Neural cell (in vitro differentiated cells): ENCODE measurements around the gene CTXN1. TPM values are rescaled to one million over a fixed set of nuclear protein-coding genes. Genes with fewer than 3 reads are reported as not detected.

ENCODE experiments used
- H2AFZ ChIP-seq: fragments of 200-600, 300-800 bp; sonication (generic), shearing (Covaris generic); 2 replicates; pipeline ENCODE4 v1.6.0; 2014; ENCODE audit warnings: low read depth, mild to moderate bottlenecking, antibody characterized with exemption, low read length, moderate library complexity
- H3F3A ChIP-seq: fragments of 200-600 bp; shearing (Covaris generic); 2 replicates; pipeline ENCODE4 v1.6.1; 2016; ENCODE audit warnings: mild to moderate bottlenecking, moderate library complexity, mixed read lengths, antibody characterized with exemption, low read length; ENCODE audit not compliant: insufficient read depth, poor library complexity, severe bottlenecking
- H3K27ac ChIP-seq: fragments of 200-600, 300-800 bp; sonication (generic), shearing (Covaris generic); 2 replicates; pipeline ENCODE4 v1.5.1; 2014; ENCODE audit warnings: mild to moderate bottlenecking, low read length, moderate library complexity
- H3K27me3 ChIP-seq: fragments of 300-800, 200-600 bp; sonication (generic), shearing (Covaris generic); 2 replicates; pipeline ENCODE4 v1.6.0; 2014; ENCODE audit warnings: mild to moderate bottlenecking, low read depth, low read length, moderate library complexity; ENCODE audit not compliant: insufficient read depth
- H3K36me3 ChIP-seq: fragments of 300-800, 200-600 bp; sonication (generic), shearing (Covaris generic); 2 replicates; pipeline ENCODE4 v1.5.1; 2014; ENCODE audit warnings: mild to moderate bottlenecking, antibody characterized with exemption, low read length, moderate library complexity; ENCODE audit not compliant: insufficient read depth
- H3K4me2 ChIP-seq: fragments of 300-800, 200-600 bp; sonication (generic), shearing (Covaris generic); 2 replicates; pipeline ENCODE4 v1.6.0; 2014; ENCODE audit warnings: mild to moderate bottlenecking, low read length
- H3K4me3 ChIP-seq: fragments of 300-800, 200-600 bp; sonication (generic), shearing (Covaris generic); 2 replicates; pipeline ENCODE4 v1.5.1; 2014; ENCODE audit warnings: mild to moderate bottlenecking, low read length, moderate library complexity
- H3K79me2 ChIP-seq: fragments of 200-600 bp; shearing (Covaris generic); replicated peaks from 2 replicates; pipeline ENCODE4 v1.6.0; 2014; ENCODE audit warnings: mild to moderate bottlenecking, low read length, moderate library complexity; ENCODE audit not compliant: insufficient read depth
- H3K9ac ChIP-seq: fragments of 300-800, 200-600 bp; sonication (generic), shearing (Covaris generic); 2 replicates; pipeline ENCODE4 v1.6.1; 2016; ENCODE audit warnings: mild to moderate bottlenecking, low read length, mixed read lengths
- H3K9me2 ChIP-seq: fragments of 200-600 bp; shearing (Covaris generic); 2 replicates; pipeline ENCODE4 v1.6.1; 2016; ENCODE audit warnings: mild to moderate bottlenecking, low read length, mixed read lengths; ENCODE audit not compliant: insufficient read depth
- H3K9me3 ChIP-seq: fragments of 200-600, 300-800 bp; sonication (generic), shearing (Covaris generic); 2 replicates; pipeline ENCODE4 v1.6.1; 2016; ENCODE audit warnings: mild to moderate bottlenecking, mixed run types, low read length, moderate library complexity, mixed read lengths
- H4K20me1 ChIP-seq: fragments of 200-600 bp; shearing (Covaris generic); 2 replicates; pipeline ENCODE4 v1.6.1; 2016; ENCODE audit warnings: mild to moderate bottlenecking, mixed run types; ENCODE audit not compliant: insufficient read depth
- CTCF ChIP-seq: fragments of 450-650 bp; IDR thresholded peaks from 2 replicates; pipeline ENCODE4 v1.5.1; 2014; ENCODE audit warnings: antibody characterized with exemption, mild to moderate bottlenecking, moderate library complexity; ENCODE audit not compliant: poor library complexity, severe bottlenecking
- EP300 ChIP-seq: fragments of 450-650 bp; conservative IDR thresholded peaks from 2 replicates; pipeline ENCODE4 v1.6.1; 2014; ENCODE audit warnings: antibody characterized with exemption, mild to moderate bottlenecking, moderate library complexity; ENCODE audit not compliant: poor library complexity, severe bottlenecking
- EZH2 ChIP-seq: fragments of 200-600, 300-800 bp; shearing (Covaris generic), sonication (generic); IDR thresholded peaks from 2 replicates; pipeline ENCODE4 v1.6.1; 2014; ENCODE audit warnings: antibody characterized with exemption, low read length, borderline replicate concordance, mild to moderate bottlenecking; ENCODE audit not compliant: insufficient read depth, poor library complexity, severe bottlenecking
- MXI1 ChIP-seq: fragments of 450-650 bp; conservative IDR thresholded peaks from 2 replicates; pipeline ENCODE4 v1.6.1; 2014; ENCODE audit warnings: antibody characterized with exemption, mild to moderate bottlenecking; ENCODE audit not compliant: poor library complexity, severe bottlenecking
- POLR2AphosphoS5 ChIP-seq: IDR thresholded peaks from 2 replicates; pipeline ENCODE4 v1.6.1; 2012
- RAD21 ChIP-seq: fragments of 450-650 bp; conservative IDR thresholded peaks from 2 replicates; pipeline ENCODE4 v1.6.1; 2014; ENCODE audit warnings: antibody characterized with exemption, mild to moderate bottlenecking, moderate library complexity
- SMC3 ChIP-seq: fragments of 450-650 bp; conservative IDR thresholded peaks from 2 replicates; pipeline ENCODE4 v1.6.1; 2014; ENCODE audit warnings: antibody characterized with exemption, mild to moderate bottlenecking, moderate library complexity; ENCODE audit not compliant: poor library complexity
- TAF1 ChIP-seq: IDR thresholded peaks from 2 replicates; pipeline ENCODE4 v1.6.1; 2012; ENCODE audit warnings: low read depth
- polyA plus RNA-seq: library from polyadenylated mRNA; depleted of rRNA; stranded (reverse); fragments of >200 nt; gene quantifications from 2 replicates; pipeline ENCODE4 v1.2.3, GENCODE V29; 2014
- TF ChIP-seq, protein P1 (sequence below): IDR thresholded peaks from 2 replicates; pipeline ENCODE4 v1.6.1; 2012; ENCODE audit warnings: borderline replicate concordance

CTXN1 gene
- polyA plus RNA-seq, 1 donor from 2014 or later: 24.7 TPM

DNA sequence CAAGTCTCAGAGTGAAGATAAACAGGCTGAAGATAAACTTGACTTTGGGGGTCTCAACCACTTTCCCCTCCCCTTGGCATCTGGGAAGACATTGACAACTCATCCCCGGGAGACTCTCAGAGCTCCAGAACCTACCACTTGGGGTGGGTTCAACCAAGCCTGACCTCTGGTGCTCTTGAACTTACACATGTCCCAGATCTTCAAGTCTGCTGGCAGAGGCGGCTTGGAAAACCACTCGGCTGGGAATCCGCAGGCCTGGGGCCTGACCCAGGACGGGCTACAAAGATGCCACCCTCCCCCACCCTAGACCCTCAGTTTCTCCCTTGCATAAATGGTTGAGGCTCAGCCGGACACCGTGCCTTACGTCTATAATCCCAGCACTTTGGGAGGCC is 37.1 kb downstream of the CTXN1 start:
- no peak overlapping the region for H3K9ac ChIP-seq
- TF ChIP-seq, protein P1, sequence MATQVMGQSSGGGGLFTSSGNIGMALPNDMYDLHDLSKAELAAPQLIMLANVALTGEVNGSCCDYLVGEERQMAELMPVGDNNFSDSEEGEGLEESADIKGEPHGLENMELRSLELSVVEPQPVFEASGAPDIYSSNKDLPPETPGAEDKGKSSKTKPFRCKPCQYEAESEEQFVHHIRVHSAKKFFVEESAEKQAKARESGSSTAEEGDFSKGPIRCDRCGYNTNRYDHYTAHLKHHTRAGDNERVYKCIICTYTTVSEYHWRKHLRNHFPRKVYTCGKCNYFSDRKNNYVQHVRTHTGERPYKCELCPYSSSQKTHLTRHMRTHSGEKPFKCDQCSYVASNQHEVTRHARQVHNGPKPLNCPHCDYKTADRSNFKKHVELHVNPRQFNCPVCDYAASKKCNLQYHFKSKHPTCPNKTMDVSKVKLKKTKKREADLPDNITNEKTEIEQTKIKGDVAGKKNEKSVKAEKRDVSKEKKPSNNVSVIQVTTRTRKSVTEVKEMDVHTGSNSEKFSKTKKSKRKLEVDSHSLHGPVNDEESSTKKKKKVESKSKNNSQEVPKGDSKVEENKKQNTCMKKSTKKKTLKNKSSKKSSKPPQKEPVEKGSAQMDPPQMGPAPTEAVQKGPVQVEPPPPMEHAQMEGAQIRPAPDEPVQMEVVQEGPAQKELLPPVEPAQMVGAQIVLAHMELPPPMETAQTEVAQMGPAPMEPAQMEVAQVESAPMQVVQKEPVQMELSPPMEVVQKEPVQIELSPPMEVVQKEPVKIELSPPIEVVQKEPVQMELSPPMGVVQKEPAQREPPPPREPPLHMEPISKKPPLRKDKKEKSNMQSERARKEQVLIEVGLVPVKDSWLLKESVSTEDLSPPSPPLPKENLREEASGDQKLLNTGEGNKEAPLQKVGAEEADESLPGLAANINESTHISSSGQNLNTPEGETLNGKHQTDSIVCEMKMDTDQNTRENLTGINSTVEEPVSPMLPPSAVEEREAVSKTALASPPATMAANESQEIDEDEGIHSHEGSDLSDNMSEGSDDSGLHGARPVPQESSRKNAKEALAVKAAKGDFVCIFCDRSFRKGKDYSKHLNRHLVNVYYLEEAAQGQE: no peak
- TF ChIP-seq TAF1: no peak
- no peak for TF ChIP-seq SMC3
- no peak for TF ChIP-seq MXI1
- no peak for TF ChIP-seq CTCF
- no peak for TF ChIP-seq RAD21
- no peak for TF ChIP-seq POLR2AphosphoS5
- no peak for TF ChIP-seq EP300
- no peak for TF ChIP-seq EZH2
- peaks cover 15% of the 10 kb centered on the region for H3K27me3 ChIP-seq
- H4K20me1 ChIP-seq: no peaks in the 10 kb centered on the region
- no peak overlapping the region for H3K4me3 ChIP-seq
- H3K9me3 ChIP-seq: no peaks in the 10 kb centered on the region
- H2AFZ ChIP-seq: no peak overlapping the region
- no peak overlapping the region for H3K27ac ChIP-seq
- no peaks in the 10 kb centered on the region for H3K9me2 ChIP-seq
- H3K4me2 ChIP-seq: no peak overlapping the region
- no peaks in the 10 kb centered on the region for H3K79me2 ChIP-seq
- no peaks in the 10 kb centered on the region for H3F3A ChIP-seq
- H3K36me3 ChIP-seq: no peaks in the 10 kb centered on the region

DNA sequence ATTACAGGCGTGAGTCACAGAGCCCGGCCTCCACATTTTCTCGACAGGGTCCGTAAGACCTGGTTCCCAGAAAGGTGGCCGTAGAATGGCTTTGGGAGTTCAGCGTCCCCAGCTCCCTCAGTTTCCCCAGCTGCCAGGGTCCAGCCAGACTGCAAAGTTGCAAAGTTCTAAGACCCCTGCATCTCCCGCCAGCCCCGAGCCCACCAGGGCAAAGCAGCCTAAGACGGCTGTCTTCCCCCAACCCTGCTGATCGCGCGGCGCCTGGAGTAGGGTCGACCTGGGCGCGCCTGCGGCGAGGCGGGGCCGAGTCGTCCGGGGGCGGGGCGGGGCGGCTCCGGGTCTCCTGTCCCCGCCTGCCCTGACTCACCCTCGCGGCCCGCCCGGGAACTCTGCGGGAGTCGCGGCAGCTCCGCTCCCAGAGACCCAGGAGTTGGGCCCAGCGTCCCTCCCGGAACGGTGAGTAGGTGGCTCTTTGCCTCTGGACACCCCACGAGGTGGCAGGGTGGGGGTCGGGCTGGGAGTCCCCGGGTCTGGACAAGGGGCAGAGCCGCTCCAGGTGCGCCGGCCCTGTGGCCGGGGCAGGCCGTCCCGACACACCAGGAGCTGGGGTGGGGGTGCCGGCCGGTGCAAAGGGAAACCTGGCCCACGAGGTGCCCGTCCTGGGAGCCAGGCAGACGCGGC is 37.6 kb downstream of the CTXN1 start, which contains the start of gene LRRC8E:
LRRC8E (plus strand) TSS at position 366 of the 681 bp plus-strand sequence. CDS start 7,094 bp downstream, outside the sequence.
- Histone ChIP-seq H3K9me2 (no peaks in the 10 kb centered on the region), H3K27ac (no peak within 1 kb of the TSS), H4K20me1 (no peaks in the 10 kb centered on the region), H3K4me2 (no peak within 1 kb of the TSS), H3F3A (no peaks in the 10 kb centered on the region), H3K27me3 (peaks cover 15% of the 10 kb centered on the region), H3K36me3 (no peaks in the 10 kb centered on the region), H2AFZ (no peak within 1 kb of the TSS), H3K4me3 (no peak within 1 kb of the TSS), H3K9ac (no peak within 1 kb of the TSS), H3K79me2 (no peaks in the 10 kb centered on the region), H3K9me3 (no peaks in the 10 kb centered on the region)
- no peak for TF ChIP-seq POLR2AphosphoS5
